PFSK-1 (cell line): ENCODE data around the gene ASB8.

Source experiments
- FOXP2 ChIP-seq: optimal IDR thresholded peaks from 2 replicates; pipeline ENCODE3; 2011; ENCODE audit warnings: borderline replicate concordance, control low read depth, inconsistent platforms; ENCODE audit not compliant: insufficient read depth; ENCODE audit errors: extremely low read length, extremely low read depth
- POLR2AphosphoS5 ChIP-seq: IDR thresholded peaks from 2 replicates; pipeline ENCODE4 v1.6.1; 2012; ENCODE audit warnings: low read depth, mild to moderate bottlenecking, control low read depth, low read length, moderate library complexity
- REST ChIP-seq, 2 experiments: IDR thresholded peaks; 2 replicates each; pipeline versions ENCODE4 v1.6.1 to v1.8.0; 2011 to 2012; ENCODE audit warnings: low read depth in 2 of 2, low read length in 2 of 2, control low read depth in 1 of 2, inconsistent platforms in 1 of 2, mild to moderate bottlenecking in 1 of 2, moderate library complexity in 1 of 2; ENCODE audit not compliant: insufficient read depth in 1 of 2
- SIN3A ChIP-seq: IDR thresholded peaks from 2 replicates; pipeline ENCODE4 v1.6.1; 2012; ENCODE audit warnings: mild to moderate bottlenecking, low read length, moderate library complexity, borderline replicate concordance; ENCODE audit not compliant: insufficient read depth
- TAF1 ChIP-seq: IDR thresholded peaks from 2 replicates; pipeline ENCODE4 v1.6.1; 2012; ENCODE audit warnings: low read length, control low read depth, borderline replicate concordance; ENCODE audit not compliant: insufficient read depth

The ASB8 gene

DNA sequence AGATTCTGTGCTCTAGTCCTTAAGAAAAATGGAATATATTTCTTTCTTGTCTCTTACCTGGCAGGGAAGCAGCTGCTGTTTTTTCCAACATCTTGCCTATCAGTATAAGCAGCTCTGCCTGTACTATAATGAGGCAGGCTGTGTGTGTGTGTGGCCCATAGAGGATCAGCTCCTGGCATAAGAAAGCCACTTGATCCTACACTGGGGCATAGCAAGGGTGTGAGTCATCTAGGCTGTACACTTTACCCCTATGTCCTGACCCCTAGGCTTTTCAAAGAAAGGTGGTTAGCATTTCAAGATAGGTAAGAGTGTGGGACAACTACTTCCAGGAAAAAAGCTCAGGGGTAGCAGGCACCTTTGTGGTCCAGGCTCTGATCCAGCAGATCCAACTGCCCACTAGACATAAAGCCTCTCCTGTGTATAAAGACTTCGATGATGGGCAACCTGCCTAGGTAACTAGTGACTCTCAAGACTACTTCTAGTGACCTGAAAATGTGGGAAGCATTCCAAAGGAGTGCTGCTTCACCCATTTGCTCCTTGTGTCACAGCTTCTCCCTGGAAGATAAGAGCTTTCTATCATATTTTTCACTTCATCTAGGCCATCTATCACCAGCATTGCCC, 46.5 kb downstream of the ASB8 start:
- no peak for TF ChIP-seq SIN3A
- no peak for TF ChIP-seq TAF1
- TF ChIP-seq FOXP2, result no peak
- no peak for TF ChIP-seq POLR2AphosphoS5
- TF ChIP-seq REST (IDR thresholded peaks at IDR 0.05; ENCODE audit: insufficient read depth in 1 of 2, low read depth in 2 of 2, low read length in 2 of 2), result no peak

GRCh38 chr12:48109424-48109823, 47.9 kb downstream of the ASB8 start:
- TF ChIP-seq POLR2AphosphoS5 (no peak), REST (IDR thresholded peaks at IDR 0.05; ENCODE audit: insufficient read depth in 1 of 2, low read depth in 2 of 2, low read length in 2 of 2) (no peak), FOXP2 (no peak), TAF1 (no peak), SIN3A (no peak)

DNA sequence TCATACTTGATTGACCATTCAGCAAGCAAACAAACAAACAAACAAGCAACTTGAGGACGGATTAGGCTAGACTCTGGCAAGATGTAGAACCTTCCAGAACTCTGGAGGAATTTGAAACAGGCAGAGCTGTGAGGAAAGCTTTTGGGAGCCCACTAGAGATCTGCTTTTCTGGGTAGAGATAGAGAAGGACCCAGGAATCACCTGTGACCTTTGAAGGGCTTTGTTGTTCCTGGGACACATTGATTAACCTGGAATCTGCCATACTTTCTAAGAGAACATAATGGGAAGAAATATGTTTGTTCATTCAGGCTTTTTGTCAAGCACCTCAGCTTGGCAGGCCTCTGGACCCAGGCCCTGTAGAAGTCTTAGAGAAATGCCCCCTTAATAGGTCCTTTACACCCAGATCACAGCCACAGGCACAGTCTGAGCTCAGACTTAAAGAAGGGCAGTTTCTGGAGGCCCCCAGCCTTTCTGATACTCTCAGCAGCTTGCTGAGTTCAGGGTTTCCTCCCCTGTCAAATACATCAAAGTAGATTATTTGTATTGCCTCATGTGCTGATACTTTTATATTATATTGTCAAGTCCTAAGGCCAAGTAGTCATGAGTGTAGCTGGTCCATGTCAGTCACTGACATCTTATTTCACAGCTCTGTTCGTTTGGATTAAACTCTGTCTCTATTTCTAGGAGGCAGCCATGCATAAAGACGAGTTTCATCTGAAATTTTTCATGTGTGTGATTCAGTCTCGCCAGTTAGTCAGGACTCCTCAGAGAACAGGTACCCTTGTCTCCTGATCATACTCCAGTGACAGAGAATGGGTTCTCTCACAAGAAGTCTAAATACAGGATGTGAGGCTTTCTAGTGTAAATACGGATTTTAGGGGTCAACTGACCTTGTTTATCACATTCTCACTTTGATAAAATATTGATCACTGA, 50.4 kb downstream of the ASB8 start:
- TF ChIP-seq REST (IDR thresholded peaks at IDR 0.05; ENCODE audit: insufficient read depth in 1 of 2, low read depth in 2 of 2, low read length in 2 of 2) (no peak), SIN3A (no peak), TAF1 (no peak), FOXP2 (no peak), POLR2AphosphoS5 (no peak)

GRCh38 chr12:48105867-48106680, 51.2 kb downstream of the ASB8 start, which contains the start of gene SENP1:
Gene SENP1 (minus strand): TSS chr12:48106079. CDS start chr12:48101472, 4,607 bp downstream.
- TF ChIP-seq POLR2AphosphoS5 (peak; percentile 73; the same call in 1 of the 2 replicates), FOXP2 (peak; percentile 50), REST (IDR thresholded peaks at IDR 0.05; ENCODE audit: insufficient read depth in 1 of 2, low read depth in 2 of 2, low read length in 2 of 2) (peak in 1 of 2 experiments; percentile 6; a peak in 1 of 4 replicates), TAF1 (peak; percentile 74; the same call in 1 of the 2 replicates), SIN3A (peak; percentile 13; the same call in 1 of the 2 replicates)
